Measurements from ENCODE around the gene RPL27A.

The RPL27A gene

DNA sequence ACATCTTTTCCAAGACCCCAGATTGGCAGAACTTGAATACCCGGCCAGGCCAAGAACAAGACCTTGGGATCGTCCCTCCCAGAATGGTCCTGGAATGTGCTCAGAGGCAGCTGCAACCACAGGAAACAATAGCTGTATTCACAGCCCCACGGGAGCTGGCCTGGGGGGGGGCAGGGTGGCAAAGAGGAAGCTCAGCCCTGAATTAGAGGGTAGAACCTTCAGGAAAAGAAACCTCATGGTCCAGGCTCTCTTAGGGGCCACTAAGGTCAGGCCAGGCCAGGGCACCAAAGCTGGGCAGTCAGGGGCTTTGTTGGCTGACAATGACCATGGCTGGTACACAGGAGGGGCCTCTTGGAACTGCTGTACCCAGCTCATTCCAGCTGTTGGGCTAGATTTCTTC, 17.3 kb downstream of the RPL27A start:
- POLR2A ChIA-PET: interaction anchor here (0.6 to 1.2 kb wide), 3 partner anchors 11 to 33 kb away, joined by 3 to 5 read pairs (median 3); partner anchors contain the start of genes RPL27A and TRIM66

GRCh38 chr11:8701891-8702597, 19.5 kb downstream of the RPL27A start:
- POLR2A ChIA-PET: interaction anchor here (1.4 to 2.5 kb wide), 2 partner anchors 13 to 20 kb away, joined by 5 to 8 read pairs; partner anchors contain the start of genes RPL27A and TRIM66
- TF ChIP-seq SUZ12 (IDR thresholded peaks at IDR 0.05) (no peak), BHLHE40 (IDR thresholded peaks at IDR 0.05; ENCODE audit: borderline replicate concordance) (no peak), LEF1 (IDR thresholded peaks at IDR 0.05; ENCODE audit: borderline replicate concordance) (no peak), FOXM1 (IDR thresholded peaks at IDR 0.05; ENCODE audit: borderline replicate concordance) (no peak), CTBP1 (IDR thresholded peaks at IDR 0.05; ENCODE audit: borderline replicate concordance) (no peak), ARNT (IDR thresholded peaks at IDR 0.05) (no peak), HDGF (IDR thresholded peaks at IDR 0.05; ENCODE audit: borderline replicate concordance) (no peak), ELF4 (IDR thresholded peaks at IDR 0.05) (no peak), TARDBP (IDR thresholded peaks at IDR 0.05) (no peak), ZNF384 (IDR thresholded peaks at IDR 0.05) (no peak), L3MBTL2 (conservative IDR thresholded peaks at IDR 0.05) (no peak), NFRKB (IDR thresholded peaks at IDR 0.05) (no peak)
- CTCF ChIA-PET: interaction anchor here (0.6 kb wide), 1 partner anchor 692 kb away, joined by 3 read pairs; no protein-coding TSS in a partner anchor
- no peak for DNase-seq (ENCODE audit: extremely low spot score)

More for the DNA sequence above, 17.3 kb downstream of the RPL27A start:
- DNase-seq (ENCODE audit: extremely low spot score): no peak
- CTCF ChIA-PET: no interaction called here
- no peak for TF ChIP-seq ZNF384 (IDR thresholded peaks at IDR 0.05)
- no peak for TF ChIP-seq SUZ12 (IDR thresholded peaks at IDR 0.05)

DNA sequence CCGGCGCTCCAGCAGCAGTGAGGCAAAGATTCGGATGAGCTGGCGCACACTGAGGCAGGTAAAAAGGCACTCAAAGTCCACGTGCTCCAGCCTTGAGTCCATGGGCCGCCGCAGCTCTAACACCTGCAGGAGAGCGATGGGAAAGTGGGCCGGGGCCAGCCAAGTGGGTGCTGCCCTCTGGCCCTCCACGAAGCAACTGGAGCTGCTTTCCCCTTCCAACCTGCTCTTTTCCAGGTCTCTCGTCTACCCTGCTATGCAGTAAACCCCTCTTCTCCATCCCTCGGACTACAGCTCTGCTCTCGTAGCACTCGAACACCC, 20.0 kb downstream of the RPL27A start:
- TF ChIP-seq SP1 (IDR thresholded peaks at IDR 0.05) (no peak), FOXM1 (IDR thresholded peaks at IDR 0.05; ENCODE audit: borderline replicate concordance) (no peak), ELF4 (IDR thresholded peaks at IDR 0.05) (no peak), HDGF (IDR thresholded peaks at IDR 0.05; ENCODE audit: borderline replicate concordance) (no peak)
- DNase-seq (ENCODE audit: extremely low spot score): no peak
- ChIA-PET POLR2A (interaction anchor here (1.4 to 2.5 kb wide), 2 partner anchors 14 to 20 kb away, joined by 5 to 8 read pairs; partner anchors contain the start of genes RPL27A and TRIM66), CTCF (no interaction called here)

DNA sequence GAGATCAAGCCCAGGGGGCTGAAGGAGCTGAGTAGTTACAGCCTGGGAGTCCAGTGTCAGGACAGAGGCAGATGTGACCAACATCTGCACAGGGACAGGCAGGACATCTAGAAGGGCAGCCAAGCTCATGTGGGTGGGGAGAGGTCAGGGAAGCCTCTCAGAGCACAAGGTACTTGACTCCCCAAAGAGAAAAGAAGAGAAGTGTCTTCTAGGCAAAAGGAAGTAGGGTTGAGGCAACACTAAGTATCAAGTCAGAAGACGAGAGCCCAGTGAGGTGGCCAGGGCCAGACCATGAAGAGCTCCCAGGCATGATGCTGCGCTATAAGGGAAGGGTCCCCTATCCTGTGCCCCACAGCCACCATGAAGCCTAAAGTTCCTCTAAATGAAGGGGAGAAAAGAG, 21.5 kb downstream of the RPL27A start:
- POLR2A ChIA-PET: no interaction called here
- CTCF ChIA-PET: interaction anchor here (0.6 kb wide), 1 partner anchor 108 kb away, joined by 3 read pairs; no protein-coding TSS in a partner anchor
- TF ChIP-seq, protein P1, sequence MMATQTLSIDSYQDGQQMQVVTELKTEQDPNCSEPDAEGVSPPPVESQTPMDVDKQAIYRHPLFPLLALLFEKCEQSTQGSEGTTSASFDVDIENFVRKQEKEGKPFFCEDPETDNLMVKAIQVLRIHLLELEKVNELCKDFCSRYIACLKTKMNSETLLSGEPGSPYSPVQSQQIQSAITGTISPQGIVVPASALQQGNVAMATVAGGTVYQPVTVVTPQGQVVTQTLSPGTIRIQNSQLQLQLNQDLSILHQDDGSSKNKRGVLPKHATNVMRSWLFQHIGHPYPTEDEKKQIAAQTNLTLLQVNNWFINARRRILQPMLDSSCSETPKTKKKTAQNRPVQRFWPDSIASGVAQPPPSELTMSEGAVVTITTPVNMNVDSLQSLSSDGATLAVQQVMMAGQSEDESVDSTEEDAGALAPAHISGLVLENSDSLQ (IDR thresholded peaks at IDR 0.05): no peak
- TF ChIP-seq LEF1 (IDR thresholded peaks at IDR 0.05; ENCODE audit: borderline replicate concordance) (no peak), ZNF384 (IDR thresholded peaks at IDR 0.05) (no peak), FOXK2 (IDR thresholded peaks at IDR 0.05) (no peak), FOXM1 (IDR thresholded peaks at IDR 0.05; ENCODE audit: borderline replicate concordance) (no peak), NFRKB (IDR thresholded peaks at IDR 0.05) (no peak), CTBP1 (IDR thresholded peaks at IDR 0.05; ENCODE audit: borderline replicate concordance) (no peak), SP1 (IDR thresholded peaks at IDR 0.05) (no peak), BHLHE40 (IDR thresholded peaks at IDR 0.05; ENCODE audit: borderline replicate concordance) (no peak), ELF4 (IDR thresholded peaks at IDR 0.05) (no peak), SUZ12 (IDR thresholded peaks at IDR 0.05) (no peak)
- no peak for DNase-seq (ENCODE audit: extremely low spot score)

GRCh38 chr11:8705146-8705545, 22.6 kb downstream of the RPL27A start:
- TF ChIP-seq FOXK2 (IDR thresholded peaks at IDR 0.05) (no peak), FOXA1 (IDR thresholded peaks at IDR 0.05) (no peak), NFRKB (IDR thresholded peaks at IDR 0.05) (no peak), HDGF (IDR thresholded peaks at IDR 0.05; ENCODE audit: borderline replicate concordance) (no peak), ZNF384 (IDR thresholded peaks at IDR 0.05) (no peak), FOXM1 (IDR thresholded peaks at IDR 0.05; ENCODE audit: borderline replicate concordance) (no peak), CTBP1 (IDR thresholded peaks at IDR 0.05; ENCODE audit: borderline replicate concordance) (no peak), SP1 (IDR thresholded peaks at IDR 0.05) (no peak), ARNT (IDR thresholded peaks at IDR 0.05) (no peak), L3MBTL2 (conservative IDR thresholded peaks at IDR 0.05) (no peak)
- CTCF ChIA-PET: no interaction called here
- POLR2A ChIA-PET: no interaction called here
- DNase-seq (ENCODE audit: extremely low spot score): no peak

GRCh38 chr11:8706673-8707432, 24.3 kb downstream of the RPL27A start:
- CTCF ChIA-PET: no interaction called here
- DNase-seq (ENCODE audit: extremely low spot score): no peak
- no peak for TF ChIP-seq FOXK2 (IDR thresholded peaks at IDR 0.05)
- TF ChIP-seq ELF4 (IDR thresholded peaks at IDR 0.05): no peak
- no peak for TF ChIP-seq TARDBP (IDR thresholded peaks at IDR 0.05)
- no peak for TF ChIP-seq FOXA1 (IDR thresholded peaks at IDR 0.05)
- POLR2A ChIA-PET: no interaction called here

- POLR2A ChIA-PET: interaction anchor here (1.2 kb wide), 1 partner anchor 25 kb away, joined by 3 read pairs; the partner anchor contains the start of genes RPL27A and TRIM66
- DNase-seq (ENCODE audit: extremely low spot score): no peak
- CTCF ChIA-PET: no interaction called here
- TF ChIP-seq FOXK2 (IDR thresholded peaks at IDR 0.05) (no peak), BHLHE40 (IDR thresholded peaks at IDR 0.05; ENCODE audit: borderline replicate concordance) (no peak), CTBP1 (IDR thresholded peaks at IDR 0.05; ENCODE audit: borderline replicate concordance) (no peak), LEF1 (IDR thresholded peaks at IDR 0.05; ENCODE audit: borderline replicate concordance) (no peak)
These were observed 25.1 kb downstream of the RPL27A start for GRCh38 chr11:8707541-8708191.

All from HEK293T (cell line).